Parathyroid adenoma (tissue), 2 donors: Measurements from ENCODE around the gene SEMA4A.
A peak's percentile ranks its signal among the peaks of the same experiment; 100 is the strongest.
"Not testable (repeated sequence)": the region's sequence is repeated elsewhere in the genome, so short reads cannot be mapped to it uniquely, and the experiment has no call there.

Experiments
- H2AFZ ChIP-seq: fragments of 300-600 bp; sonication (generic); one replicate; pipeline ENCODE4 v1.7.0; 2017; ENCODE audit warnings: antibody characterized with exemption, mild to moderate bottlenecking
- H3K27ac ChIP-seq: fragments of 300-600 bp; sonication (generic); one replicate; pipeline ENCODE4 v1.7.0; 2017
- H3K27me3 ChIP-seq: fragments of 300-600 bp; sonication (generic); one replicate; pipeline ENCODE4 v1.7.0; 2017; ENCODE audit warnings: low read length; ENCODE audit not compliant: control insufficient read depth, insufficient read depth
- H3K36me3 ChIP-seq: fragments of 300-600 bp; sonication (generic); one replicate; pipeline ENCODE4 v1.7.0; 2017; ENCODE audit warnings: low read length; ENCODE audit not compliant: control insufficient read depth, insufficient read depth
- H3K4me1 ChIP-seq: fragments of 300-600 bp; sonication (generic); one replicate; pipeline ENCODE4 v1.7.0; 2017; ENCODE audit warnings: control low read depth
- H3K4me2 ChIP-seq: fragments of 300-600 bp; sonication (generic); one replicate; pipeline ENCODE4 v1.7.0; 2017; ENCODE audit warnings: low read length
- H3K4me3 ChIP-seq: fragments of 300-600 bp; sonication (generic); one replicate; pipeline ENCODE4 v1.7.0; 2017; ENCODE audit warnings: low read depth, low read length
- H3K79me2 ChIP-seq: fragments of 300-600 bp; sonication (generic); one replicate; pipeline ENCODE4 v1.7.0; 2017; ENCODE audit warnings: control low read depth
- H3K9ac ChIP-seq: fragments of 300-600 bp; sonication (generic); one replicate; pipeline ENCODE4 v1.7.0; 2017; ENCODE audit warnings: mild to moderate bottlenecking
- H3K9me3 ChIP-seq: fragments of 300-600 bp; sonication (generic); one replicate; pipeline ENCODE4 v1.7.0; 2017; ENCODE audit warnings: low read length; ENCODE audit not compliant: control insufficient read depth
- CTCF ChIP-seq: fragments of 300-600 bp; sonication (generic); IDR thresholded peaks from one replicate; pipeline ENCODE4 v1.7.0; 2017; ENCODE audit warnings: antibody characterized with exemption, mild to moderate bottlenecking
- donor health status: primary hyperparathyroidism.

SEMA4A gene

DNA sequence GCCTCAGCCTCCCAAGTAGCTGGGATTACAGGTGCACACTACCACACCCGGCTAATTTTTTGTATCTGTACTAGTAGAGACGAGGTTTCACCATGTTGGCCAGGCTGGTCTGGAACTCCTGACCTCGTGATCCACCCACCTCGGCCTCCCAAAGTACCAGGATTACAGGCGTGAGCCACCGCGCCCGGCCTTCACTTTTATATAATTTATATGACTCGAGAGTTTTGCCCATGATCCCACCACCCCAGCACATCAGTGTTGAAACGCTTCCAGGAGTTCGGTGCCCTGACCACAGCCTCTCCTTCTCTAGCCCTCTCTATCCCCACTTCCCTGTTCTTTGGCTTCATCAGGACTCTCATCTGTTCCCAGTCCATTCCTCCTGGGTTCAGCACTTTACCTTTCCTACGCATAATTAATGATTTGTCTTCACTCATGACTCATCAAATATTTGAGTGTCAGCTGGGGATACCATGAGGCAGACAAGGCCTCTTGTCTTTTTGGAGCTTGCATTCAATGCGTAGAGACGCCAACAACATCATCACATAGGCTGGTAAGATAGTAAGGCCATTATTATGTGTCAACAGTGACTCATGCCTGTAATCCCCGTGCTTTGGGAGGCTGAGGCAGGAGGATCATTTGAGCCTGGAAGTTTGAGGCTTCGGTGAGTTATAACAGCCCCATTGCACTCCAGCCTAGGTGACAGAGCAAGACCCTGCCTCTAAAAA, 60.8 kb downstream of the SEMA4A start:
- no peaks in the 10 kb centered on the region for H3K36me3 ChIP-seq
- no peaks in the 10 kb centered on the region for H3K27me3 ChIP-seq
- H3K4me2 ChIP-seq, result peak overlapping the region; percentile 99
- no peak for TF ChIP-seq CTCF
- no peaks in the 10 kb centered on the region for H3K9me3 ChIP-seq
- no peak overlapping the region for H3K9ac ChIP-seq
- H3K79me2 ChIP-seq, result peaks cover 4% of the 10 kb centered on the region
- no peak overlapping the region for H3K27ac ChIP-seq
- H3K4me3 ChIP-seq, result peak overlapping the region; percentile 92
- no peak overlapping the region for H2AFZ ChIP-seq
- peaks cover 8% of the 10 kb centered on the region for H3K4me1 ChIP-seq

- not testable (repeated sequence) for H3K27ac ChIP-seq, H3K9me3 ChIP-seq, H2AFZ ChIP-seq, H3K36me3 ChIP-seq, H3K4me3 ChIP-seq, H3K79me2 ChIP-seq, H3K4me2 ChIP-seq, H3K9ac ChIP-seq, H3K4me1 ChIP-seq, H3K27me3 ChIP-seq
These were observed 63.1 kb downstream of the SEMA4A start for GRCh38 chr1:156216361-156217086.

GRCh38 chr1:156217871-156218270, 64.5 kb downstream of the SEMA4A start:
- no peak overlapping the region for H2AFZ ChIP-seq
- H3K27ac ChIP-seq, result peak overlapping the region; percentile 65
- H3K9ac ChIP-seq, result no peak overlapping the region
- H3K4me2 ChIP-seq, result peak overlapping the region; percentile 66
- H3K9me3 ChIP-seq, result no peaks in the 10 kb centered on the region
- H3K79me2 ChIP-seq, result peaks cover 13% of the 10 kb centered on the region
- peaks cover 8% of the 10 kb centered on the region for H3K4me1 ChIP-seq
- no peaks in the 10 kb centered on the region for H3K27me3 ChIP-seq
- H3K4me3 ChIP-seq, result peak overlapping the region; percentile 37
- H3K36me3 ChIP-seq, result no peaks in the 10 kb centered on the region
- no peak for TF ChIP-seq CTCF

DNA sequence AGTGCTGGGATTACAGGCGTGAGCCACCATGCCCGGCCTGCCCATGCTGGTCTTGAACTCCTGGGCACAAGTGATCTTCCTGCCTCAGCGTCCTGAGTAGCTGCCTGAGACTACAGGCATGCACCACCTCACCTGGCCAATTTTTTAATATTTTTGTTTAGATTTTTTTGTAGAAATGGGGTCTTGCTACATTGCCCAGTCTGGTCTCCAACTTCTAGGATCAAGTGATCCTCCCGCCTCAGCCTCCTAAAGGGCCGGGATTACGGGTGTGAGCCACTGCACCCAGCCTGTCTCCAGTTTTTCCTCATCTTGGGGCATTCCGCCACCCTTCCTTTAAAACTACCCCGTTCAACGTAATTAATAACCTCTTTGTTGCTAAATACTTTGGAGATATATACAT, 66.8 kb downstream of the SEMA4A start:
- H3K79me2 ChIP-seq, result peaks cover 11% of the 10 kb centered on the region
- no peaks in the 10 kb centered on the region for H3K36me3 ChIP-seq
- H3K4me1 ChIP-seq, result peaks cover 8% of the 10 kb centered on the region
- no peak overlapping the region for H3K27ac ChIP-seq
- no peak overlapping the region for H3K4me3 ChIP-seq
- no peak for TF ChIP-seq CTCF
- H2AFZ ChIP-seq, result no peak overlapping the region
- H3K27me3 ChIP-seq, result no peaks in the 10 kb centered on the region
- H3K4me2 ChIP-seq, result no peak overlapping the region
- no peaks in the 10 kb centered on the region for H3K9me3 ChIP-seq
- no peak overlapping the region for H3K9ac ChIP-seq

DNA sequence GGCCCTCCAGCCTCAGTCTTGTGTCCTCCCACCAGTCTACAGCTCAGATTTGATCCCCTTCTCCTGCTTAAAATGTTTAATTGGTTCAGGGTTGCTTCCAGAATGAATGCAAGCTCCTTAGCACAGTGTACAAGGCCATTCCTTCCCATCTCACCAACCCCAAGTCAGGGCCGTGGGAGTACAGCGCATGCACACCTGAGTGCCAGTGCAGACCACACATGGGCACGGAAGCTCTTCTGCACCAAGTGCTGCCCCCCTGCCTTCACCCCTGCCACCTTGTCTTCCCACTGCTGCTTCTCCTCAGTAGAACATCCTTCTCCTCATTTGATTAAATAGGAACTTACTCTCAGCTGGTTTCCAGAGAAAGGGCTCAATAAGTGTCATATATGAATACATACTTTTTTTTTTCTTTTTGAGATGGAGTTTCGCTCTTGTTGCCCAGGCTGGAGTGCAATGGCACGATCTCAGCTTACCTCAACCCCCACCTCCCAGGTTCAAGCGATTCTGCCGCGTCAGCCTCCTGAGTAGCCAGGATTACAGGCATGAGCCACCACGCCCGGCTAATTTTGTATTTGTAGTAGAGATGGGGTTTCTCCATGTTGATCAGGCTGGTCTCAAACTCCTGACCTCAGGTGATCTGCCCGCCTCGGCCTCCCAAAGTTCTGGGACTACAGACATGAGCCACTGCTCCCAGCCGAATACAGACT, 68.8 kb downstream of the SEMA4A start:
- no peaks in the 10 kb centered on the region for H3K27me3 ChIP-seq
- no peaks in the 10 kb centered on the region for H3K36me3 ChIP-seq
- no peak for TF ChIP-seq CTCF
- no peak overlapping the region for H3K27ac ChIP-seq
- H3K4me3 ChIP-seq, result no peak overlapping the region
- H3K4me2 ChIP-seq, result no peak overlapping the region
- H2AFZ ChIP-seq, result no peak overlapping the region
- H3K9me3 ChIP-seq, result no peaks in the 10 kb centered on the region
- H3K4me1 ChIP-seq, result peaks cover 8% of the 10 kb centered on the region
- peaks cover 11% of the 10 kb centered on the region for H3K79me2 ChIP-seq
- H3K9ac ChIP-seq, result no peak overlapping the region
